GM12878 (cell line): ENCODE results near the gene DCBLD1. TPM values are rescaled to one million over a fixed set of nuclear protein-coding genes. Genes with fewer than 3 reads are reported as not detected.

ENCODE experiments used
- ATAC-seq: fragments of 200-7000 bp; cut with Tn5 transposase; 3 replicates; pipeline ENCODE4 v1.9.1; 2020; ENCODE audit warnings: mild to moderate bottlenecking, moderate library complexity
- BruUV-seq: library from RNA; stranded (reverse); fragments of 400-500 nt; replicated peaks from 2 replicates; lab custom pipeline; 2021; lab: Mats Ljungman, UMichigan
- CTCF ChIA-PET: fragments of 300-600 bp; sonication (Branson Sonifier 250); formaldehyde crosslinking; extraction: SDS; loops from one replicate; lab custom pipeline; 2021; ENCODE audit warnings: inconsistent platforms; lab: Yijun Ruan, JAX
- POLR2A ChIA-PET: fragments of 350-600 bp; formaldehyde crosslinking; extraction: SDS; loops from one replicate; lab custom pipeline; 2021; ENCODE audit warnings: inconsistent platforms; lab: Charles Lee
- RAD21 ChIA-PET: fragments of 300-600 bp; sonication (Branson Sonifier 250); formaldehyde crosslinking; loops from one replicate; lab custom pipeline; 2023; ENCODE audit warnings: antibody characterized with exemption; ENCODE audit not compliant: unreplicated experiment; lab: Charles Lee
- SMC1A ChIA-PET: fragments of 300-600 bp; sonication (Branson Sonifier 250); formaldehyde crosslinking; loops from one replicate; lab custom pipeline; 2023; ENCODE audit not compliant: unreplicated experiment, uncharacterized antibody; lab: Charles Lee
- DNase-seq: peaks from one replicate; pipeline ENCODE4 v3.0.0-alpha.2; 2011; ENCODE audit warnings: low read depth, low spot score
- FAIRE-seq: peaks from 3 replicates; lab custom pipeline; 2011; peaks lifted over from hg19 to GRCh38; lab: Jason Lieb, UNC
- H2AFZ ChIP-seq: 2 replicates; pipeline ENCODE4 v1.6.0; 2011; ENCODE audit warnings: low read depth, low read length, control low read depth; ENCODE audit not compliant: control insufficient read depth
- H3K27ac ChIP-seq: 2 replicates; pipeline ENCODE4 v1.5.1; 2011; ENCODE audit warnings: control low read depth; ENCODE audit not compliant: control insufficient read depth, insufficient read depth
- H3K27me3 ChIP-seq, 2 experiments: replicated peaks in 1 of 2; 2 replicates each; pipeline versions ENCODE4 v1.6.0 to v1.6.1; 2011; ENCODE audit warnings: low read length in 1 of 2; ENCODE audit not compliant: control insufficient read depth in 2 of 2, insufficient read depth in 2 of 2
- H3K36me3 ChIP-seq, 2 experiments: 2 replicates each; pipeline ENCODE4 v1.5.1; 2011; ENCODE audit warnings: low read length in 1 of 2; ENCODE audit not compliant: control insufficient read depth in 2 of 2, insufficient read depth in 2 of 2
- H3K4me1 ChIP-seq: 2 replicates; pipeline ENCODE4 v1.6.1; 2011; ENCODE audit warnings: mild to moderate bottlenecking, low read length, moderate library complexity, mixed read lengths; ENCODE audit not compliant: control insufficient read depth, insufficient read depth
- H3K4me2 ChIP-seq: 2 replicates; pipeline ENCODE4 v1.6.0; 2011; ENCODE audit warnings: control low read depth; ENCODE audit not compliant: control insufficient read depth, insufficient read depth
- H3K4me3 ChIP-seq: fragments of 200-600 bp; sonication (generic); 2 replicates; pipeline ENCODE4 v1.5.1; 2016
- H3K79me2 ChIP-seq: 2 replicates; pipeline ENCODE4 v1.6.0; 2011; ENCODE audit warnings: low read length; ENCODE audit not compliant: control insufficient read depth, insufficient read depth
- H3K9ac ChIP-seq: 2 replicates; pipeline ENCODE4 v1.8.0; 2011; ENCODE audit warnings: low read length, control low read depth, mixed read lengths; ENCODE audit not compliant: control insufficient read depth, insufficient read depth
- H3K9me3 ChIP-seq: replicated peaks from 3 replicates; pipeline ENCODE4 v1.5.1; 2011; ENCODE audit warnings: mild to moderate bottlenecking, low read length; ENCODE audit not compliant: control insufficient read depth, insufficient read depth
- H4K20me1 ChIP-seq: 2 replicates; pipeline ENCODE4 v1.6.0; 2011; ENCODE audit not compliant: control insufficient read depth, insufficient read depth
- CBFB ChIP-seq: IDR thresholded peaks from 2 replicates; pipeline ENCODE4 v1.6.1; 2016; ENCODE audit warnings: antibody characterized with exemption, low read depth
- CEBPB ChIP-seq, 2 experiments: fragments of 150-350 bp in 1 of 2; IDR thresholded peaks; 2 replicates each; pipeline ENCODE4 v1.6.1; 2012 to 2014; ENCODE audit warnings: low read depth in 2 of 2, low read length in 2 of 2, borderline replicate concordance in 1 of 2, inconsistent platforms in 1 of 2
- EED ChIP-seq: sonication (generic); IDR thresholded peaks from 2 replicates; pipeline ENCODE4 v1.6.1; 2016; ENCODE audit warnings: antibody characterized with exemption, low read depth
- EP300 ChIP-seq, 2 experiments: fragments of 150-350 bp in 1 of 2; IDR thresholded peaks; 2 replicates each; pipeline ENCODE4 v1.6.1; 2011 to 2012; ENCODE audit warnings: low read depth in 2 of 2, low read length in 2 of 2, borderline replicate concordance in 1 of 2, improper control_type of control experiment in 1 of 2, inconsistent platforms in 1 of 2; ENCODE audit not compliant: control insufficient read depth in 1 of 2
- HSF1 ChIP-seq: fragments of 150-350 bp; IDR thresholded peaks from 2 replicates; pipeline ENCODE4 v1.6.1; 2014; ENCODE audit warnings: mild to moderate bottlenecking, low read depth, low read length
- KAT2A ChIP-seq: conservative IDR thresholded peaks from 2 replicates; pipeline ENCODE4 v1.6.1; 2011; ENCODE audit warnings: low read depth, low read length; ENCODE audit not compliant: control insufficient read depth
- MTA2 ChIP-seq: fragments of 450-650 bp; IDR thresholded peaks from 2 replicates; pipeline ENCODE4 v1.6.1; 2016; ENCODE audit warnings: low read depth, mild to moderate bottlenecking, moderate library complexity
- MYB ChIP-seq: fragments of 150-350 bp; IDR thresholded peaks from 2 replicates; pipeline ENCODE4 v1.6.1; 2014; ENCODE audit warnings: mild to moderate bottlenecking, low read depth, low read length, borderline replicate concordance
- NKRF ChIP-seq: fragments of 450-650 bp; conservative IDR thresholded peaks from 2 replicates; pipeline ENCODE4 v1.6.1; 2017; ENCODE audit warnings: mild to moderate bottlenecking, moderate library complexity
- NR2F1 ChIP-seq: fragments of 450-650 bp; conservative IDR thresholded peaks from 2 replicates; pipeline ENCODE4 v1.6.1; 2017; ENCODE audit warnings: mild to moderate bottlenecking
- RBBP5 ChIP-seq: fragments of 200-600 bp; sonication (generic); conservative IDR thresholded peaks from 2 replicates; pipeline ENCODE4 v1.6.1; 2016
- RFX5 ChIP-seq: IDR thresholded peaks from 2 replicates; pipeline ENCODE4 v1.6.1; 2011; ENCODE audit warnings: low read depth, low read length, improper control_type of control experiment
- WGBS: methylation state at CpG from one replicate; pipeline ENCODE4 v1.1.6; 2016; ENCODE audit warnings: low lambda C conversion rate; ENCODE audit not compliant: insufficient replicate concordance, insufficient coverage; ENCODE audit errors: missing lambda C conversion rate; 5-methylcytosine and 5-hydroxymethylcytosine counted together
- in situ Hi-C: fragments of 300-500 bp; cut with MboI; formaldehyde crosslinking; loops from 9 replicates; pipeline ENCODE4 v1.14.3; 2018; ENCODE audit warnings: mixed read lengths
- intact Hi-C: fragments of 100-400 bp; cut with micrococcal nuclease; formaldehyde crosslinking; loops from one replicate; pipeline ENCODE4 v1.14.2; 2022; ENCODE audit not compliant: unreplicated experiment
- polyA plus RNA-seq, 11 experiments: library from polyadenylated mRNA; depleted of rRNA in 4 of 11; unstranded in 6 of 11; stranded (reverse) in 5 of 11; fragments of >200 nt; fragmentation: Nextera tagmentation in 4 of 11; fragmentation: Illumina TruSeq in 1 of 11; extraction: Ambion mirVana in 4 of 11; extraction: Trizol in 1 of 11; gene quantifications; 1 replicate in 1 of 11; 2 replicates in 10 of 11; pipeline versions ENCODE4 v1.2.1 to v1.2.3, GENCODE V29; 2011 to 2016; ENCODE audit warnings: inconsistent platforms in 2 of 11, missing spikeins in 2 of 11, low read depth in 1 of 11
- total RNA-seq, 4 experiments: library from RNA; depleted of rRNA in 3 of 4; stranded (reverse); fragments of >200 nt in 3 of 4; fragmentation: Illumina TruSeq in 1 of 4; extraction: Trizol in 1 of 4; gene quantifications; 2 replicates each; pipeline versions ENCODE4 v1.2.1 to v1.2.3, GENCODE V29; 2013 to 2021

DCBLD1 gene
- total and polyA plus RNA-seq, 10 of the 15 experiments (the other 5 are each of a cell fraction or from before 2014, with no cell fraction given), result 0.92 to 9.2 (median 8.3) TPM

GRCh38 chr6:117564681-117565080 is 82.2 kb downstream of the DCBLD1 start:
- WGBS, result 100% methylated on average over 1 of the region's 1 CpG
- in situ Hi-C loops (no loop called here), intact Hi-C loops (no loop called here)
- FAIRE-seq (no peak), ATAC-seq (no peak), DNase-seq (no peak)
- ChIA-PET CTCF (interaction anchor here (1.4 to 3.0 kb wide), 4 partner anchors 9 to 115 kb away, joined by 5 to 21 read pairs (median 8); no protein-coding TSS in a partner anchor), POLR2A (no interaction called here), RAD21 (interaction anchor here (1.1 kb wide), 1 partner anchor 39 kb away, joined by 3 read pairs; no protein-coding TSS in a partner anchor), SMC1A (interaction anchor here (1.1 to 2.4 kb wide), 4 partner anchors 9 to 115 kb away, joined by 3 to 8 read pairs (median 4); no protein-coding TSS in a partner anchor)
- no TSS peak for BruUV-seq
- H3K4me2 ChIP-seq, result no peak overlapping the region
- no peak overlapping the region for H3K9ac ChIP-seq
- H3K36me3 ChIP-seq, result peaks cover 0 to 21% of the 10 kb centered on the region in 2 experiments; a peak in 3 of 4 replicates
- no peak overlapping the region for H3K27ac ChIP-seq
- H3K9me3 ChIP-seq, result no peaks in the 10 kb centered on the region
- no peak overlapping the region for H2AFZ ChIP-seq
- H3K27me3 ChIP-seq, result no peaks in the 10 kb centered on the region
- H3K79me2 ChIP-seq, result no peaks in the 10 kb centered on the region; the same call in 1 of the 2 replicates
- no peaks in the 10 kb centered on the region for H3K4me1 ChIP-seq
- TF ChIP-seq NR2F1 (no peak), RBBP5 (no peak), EP300 (IDR thresholded peaks at IDR 0.05; ENCODE audit: borderline replicate concordance in 1 of 2, control insufficient read depth in 1 of 2, low read depth in 2 of 2, low read length in 2 of 2) (no peak), CEBPB (IDR thresholded peaks at IDR 0.05; ENCODE audit: borderline replicate concordance in 1 of 2, low read depth in 2 of 2, low read length in 2 of 2) (no peak)
- H3K4me3 ChIP-seq, result no peak overlapping the region
- H4K20me1 ChIP-seq, result no peaks in the 10 kb centered on the region

- H3K9ac ChIP-seq, result no peak overlapping the region
- ChIA-PET CTCF (interaction anchor here (0.6 to 4.6 kb wide), 5 partner anchors 12 to 119 kb away, joined by 3 to 15 read pairs (median 4); no protein-coding TSS in a partner anchor), POLR2A (no interaction called here), RAD21 (interaction anchor here (0.9 to 1.0 kb wide), 2 partner anchors 90 to 118 kb away, joined by 4 to 6 read pairs; no protein-coding TSS in a partner anchor), SMC1A (interaction anchor here (1.0 to 1.1 kb wide), 2 partner anchors 10 to 118 kb away, joined by 3 to 6 read pairs; no protein-coding TSS in a partner anchor)
- 95% methylated on average over 2 of the region's 2 CpGs for WGBS
- H3K27ac ChIP-seq, result no peak overlapping the region
- peaks cover 0 to 20% of the 10 kb centered on the region in 2 experiments; a peak in 3 of 4 replicates for H3K36me3 ChIP-seq
- no peaks in the 10 kb centered on the region for H3K27me3 ChIP-seq
- DNase-seq (no peak), ATAC-seq (no peak), FAIRE-seq (no peak)
- H3K9me3 ChIP-seq, result no peaks in the 10 kb centered on the region
- intact Hi-C loops (no loop called here), in situ Hi-C loops (no loop called here)
- H3K4me2 ChIP-seq, result no peak overlapping the region
- H4K20me1 ChIP-seq, result no peaks in the 10 kb centered on the region
- H3K4me3 ChIP-seq, result no peak overlapping the region
- BruUV-seq, result no TSS peak
- no peaks in the 10 kb centered on the region for H3K4me1 ChIP-seq
- no peak overlapping the region for H2AFZ ChIP-seq
- H3K79me2 ChIP-seq, result no peaks in the 10 kb centered on the region; the same call in 1 of the 2 replicates
- TF ChIP-seq MTA2, result no peak
- TF ChIP-seq CBFB, result no peak
- TF ChIP-seq NKRF, result no peak
- no peak for TF ChIP-seq EED
- no peak for TF ChIP-seq KAT2A
- no peak for TF ChIP-seq RFX5
- no peak for TF ChIP-seq MYB
- TF ChIP-seq HSF1, result no peak
- TF ChIP-seq EP300 (IDR thresholded peaks at IDR 0.05; ENCODE audit: borderline replicate concordance in 1 of 2, control insufficient read depth in 1 of 2, low read depth in 2 of 2, low read length in 2 of 2), result no peak
These were observed 85.8 kb downstream of the DCBLD1 start for GRCh38 chr6:117568247-117568646.
